ENCODE measurements around the gene NUBPL. TPM values are rescaled to one million over a fixed set of nuclear protein-coding genes. Genes with fewer than 3 reads are reported as not detected.
"Not testable (repeated sequence)": the region's sequence is repeated elsewhere in the genome, so short reads cannot be mapped to it uniquely, and the experiment has no call there.

NUBPL gene
- total RNA-seq, 2 experiments from 2014 or later = 4.2 to 4.7 TPM

- ChIA-PET POLR2A (interaction anchor here (0.7 kb wide), 1 partner anchor 395 kb away, joined by 3 read pairs; no protein-coding TSS in a partner anchor), CTCF (no interaction called here)
- Mint-ChIP-seq H3K27me3 (no peaks in the 10 kb centered on the region), H3K27ac (no peak overlapping the region), H3K36me3 (ENCODE audit: low read depth) (no peaks in the 10 kb centered on the region), H3K4me1 (no peaks in the 10 kb centered on the region), H3K4me3 (no peak overlapping the region), H3K9me3 (no peaks in the 10 kb centered on the region)
- DNase-seq = no peak
These were observed 29.0 kb downstream of the NUBPL start for GRCh38 chr14:31590206-31590605.

GRCh38 chr14:31592122-31592521 lies 30.9 kb downstream of the NUBPL start:
- no peaks in the 10 kb centered on the region for H3K36me3 Mint-ChIP-seq (ENCODE audit: low read depth)
- no peak overlapping the region for H3K27ac Mint-ChIP-seq
- no peaks in the 10 kb centered on the region for H3K4me1 Mint-ChIP-seq
- ChIA-PET CTCF (no interaction called here), POLR2A (no interaction called here)
- H3K4me3 Mint-ChIP-seq = no peak overlapping the region
- no peak for DNase-seq
- H3K27me3 Mint-ChIP-seq = no peaks in the 10 kb centered on the region
- H3K9me3 Mint-ChIP-seq = no peaks in the 10 kb centered on the region

- Mint-ChIP-seq H3K27me3 (no peaks in the 10 kb centered on the region), H3K4me3 (no peak overlapping the region), H3K27ac (no peak overlapping the region), H3K9me3 (no peaks in the 10 kb centered on the region), H3K36me3 (ENCODE audit: low read depth) (no peaks in the 10 kb centered on the region), H3K4me1 (no peaks in the 10 kb centered on the region)
- CTCF ChIA-PET = no interaction called here
- POLR2A ChIA-PET = no interaction called here
- DNase-seq = no peak
These were observed 31.4 kb downstream of the NUBPL start for GRCh38 chr14:31592631-31593030.

- H3K4me1 Mint-ChIP-seq = no peaks in the 10 kb centered on the region
- no peak overlapping the region for H3K4me3 Mint-ChIP-seq
- H3K36me3 Mint-ChIP-seq (ENCODE audit: low read depth) = peaks cover 12% of the 10 kb centered on the region
- H3K27ac Mint-ChIP-seq = no peak overlapping the region
- H3K9me3 Mint-ChIP-seq = peaks cover 2% of the 10 kb centered on the region
- DNase-seq = no peak
- no peaks in the 10 kb centered on the region for H3K27me3 Mint-ChIP-seq
- ChIA-PET POLR2A (no interaction called here), CTCF (no interaction called here)
These were observed 35.3 kb downstream of the NUBPL start for GRCh38 chr14:31596342-31597095.

GRCh38 chr14:31605702-31606101 lies 44.5 kb downstream of the NUBPL start:
- DNase-seq = no peak
- peaks cover 6% of the 10 kb centered on the region for H3K36me3 Mint-ChIP-seq (ENCODE audit: low read depth)
- H3K27me3 Mint-ChIP-seq = no peaks in the 10 kb centered on the region
- no peak overlapping the region for H3K27ac Mint-ChIP-seq
- CTCF ChIA-PET = no interaction called here
- H3K9me3 Mint-ChIP-seq = peaks cover 5% of the 10 kb centered on the region
- no peaks in the 10 kb centered on the region for H3K4me1 Mint-ChIP-seq
- POLR2A ChIA-PET = no interaction called here
- H3K4me3 Mint-ChIP-seq = no peak overlapping the region

GRCh38 chr14:31611778-31612433 lies 50.7 kb downstream of the NUBPL start:
- no peak overlapping the region for H3K27ac Mint-ChIP-seq
- ChIA-PET CTCF (no interaction called here), POLR2A (no interaction called here)
- no peak overlapping the region for H3K4me3 Mint-ChIP-seq
- H3K4me1 Mint-ChIP-seq = no peaks in the 10 kb centered on the region
- no peaks in the 10 kb centered on the region for H3K36me3 Mint-ChIP-seq (ENCODE audit: low read depth)
- no peak for DNase-seq
- no peaks in the 10 kb centered on the region for H3K9me3 Mint-ChIP-seq
- H3K27me3 Mint-ChIP-seq = no peaks in the 10 kb centered on the region

- Mint-ChIP-seq H3K4me1 (no peaks in the 10 kb centered on the region), H3K4me3 (no peak overlapping the region), H3K27me3 (no peaks in the 10 kb centered on the region), H3K36me3 (ENCODE audit: low read depth) (no peaks in the 10 kb centered on the region), H3K9me3 (no peaks in the 10 kb centered on the region), H3K27ac (no peak overlapping the region)
- CTCF ChIA-PET = no interaction called here
- DNase-seq = no peak
- POLR2A ChIA-PET = no interaction called here
These were observed 52.0 kb downstream of the NUBPL start for GRCh38 chr14:31613188-31613587.

GRCh38 chr14:31618884-31619283 lies 57.7 kb downstream of the NUBPL start:
- H3K9me3 Mint-ChIP-seq = peaks cover 27% of the 10 kb centered on the region
- H3K27me3 Mint-ChIP-seq, H3K27ac Mint-ChIP-seq, H3K4me1 Mint-ChIP-seq, POLR2A ChIA-PET, H3K4me3 Mint-ChIP-seq, DNase-seq, CTCF ChIA-PET: not testable (repeated sequence)
- H3K36me3 Mint-ChIP-seq (ENCODE audit: low read depth) = peaks cover 15% of the 10 kb centered on the region

- Mint-ChIP-seq H3K27ac (no peak overlapping the region), H3K27me3 (no peaks in the 10 kb centered on the region), H3K9me3 (peaks cover 29% of the 10 kb centered on the region), H3K4me3 (no peak overlapping the region), H3K36me3 (ENCODE audit: low read depth) (peaks cover 15% of the 10 kb centered on the region), H3K4me1 (no peaks in the 10 kb centered on the region)
- ChIA-PET CTCF (no interaction called here), POLR2A (no interaction called here)
- no peak for DNase-seq
These were observed 58.2 kb downstream of the NUBPL start for GRCh38 chr14:31619440-31619839.

GRCh38 chr14:31620898-31621297 lies 59.7 kb downstream of the NUBPL start:
- POLR2A ChIA-PET, H3K27ac Mint-ChIP-seq, H3K4me3 Mint-ChIP-seq, CTCF ChIA-PET, H3K27me3 Mint-ChIP-seq, H3K4me1 Mint-ChIP-seq, DNase-seq: not testable (repeated sequence)
- peaks cover 29% of the 10 kb centered on the region for H3K9me3 Mint-ChIP-seq
- peaks cover 15% of the 10 kb centered on the region for H3K36me3 Mint-ChIP-seq (ENCODE audit: low read depth)

- peaks cover 15% of the 10 kb centered on the region for H3K36me3 Mint-ChIP-seq (ENCODE audit: low read depth)
- ChIA-PET CTCF (no interaction called here), POLR2A (no interaction called here)
These were observed 60.9 kb downstream of the NUBPL start for GRCh38 chr14:31622060-31622459.

GRCh38 chr14:31652900-31653299 lies 91.7 kb downstream of the NUBPL start:
- POLR2A ChIA-PET; H3K27me3 Mint-ChIP-seq; H3K36me3 Mint-ChIP-seq (ENCODE audit: low read depth); H3K4me3 Mint-ChIP-seq; CTCF ChIA-PET; H3K4me1 Mint-ChIP-seq; DNase-seq; H3K27ac Mint-ChIP-seq: not testable (repeated sequence)
- peaks cover 17% of the 10 kb centered on the region for H3K9me3 Mint-ChIP-seq

More at GRCh38 chr14:31622060-31622459, 60.9 kb downstream of the NUBPL start:
- Mint-ChIP-seq H3K4me3 (no peak overlapping the region), H3K4me1 (no peaks in the 10 kb centered on the region), H3K27ac (no peak overlapping the region), H3K9me3 (peaks cover 29% of the 10 kb centered on the region), H3K27me3 (no peaks in the 10 kb centered on the region)
- no peak for DNase-seq

GRCh38 chr14:31657917-31658316 lies 96.7 kb downstream of the NUBPL start:
- no peaks in the 10 kb centered on the region for H3K27me3 Mint-ChIP-seq
- no peak overlapping the region for H3K27ac Mint-ChIP-seq
- DNase-seq = no peak
- H3K36me3 Mint-ChIP-seq (ENCODE audit: low read depth) = peaks cover 3% of the 10 kb centered on the region
- ChIA-PET POLR2A (no interaction called here), CTCF (no interaction called here)
- no peaks in the 10 kb centered on the region for H3K4me1 Mint-ChIP-seq
- H3K4me3 Mint-ChIP-seq = no peak overlapping the region
- H3K9me3 Mint-ChIP-seq = peaks cover 8% of the 10 kb centered on the region

- no peaks in the 10 kb centered on the region for H3K4me1 Mint-ChIP-seq
- no peak for DNase-seq
- ChIA-PET CTCF (no interaction called here), POLR2A (no interaction called here)
- H3K36me3 Mint-ChIP-seq (ENCODE audit: low read depth) = no peaks in the 10 kb centered on the region
- H3K27ac Mint-ChIP-seq = no peak overlapping the region
- no peaks in the 10 kb centered on the region for H3K27me3 Mint-ChIP-seq
- peaks cover 5% of the 10 kb centered on the region for H3K9me3 Mint-ChIP-seq
- no peak overlapping the region for H3K4me3 Mint-ChIP-seq
These were observed 98.1 kb downstream of the NUBPL start for GRCh38 chr14:31659278-31659677.

Measured in activated CD4-positive, alpha-beta memory T cell treated with anti-CD3 and anti-CD28 coated beads, Interleukin-2, amount 10 ng/mL, durations not matched to agents 7 days and 5 days (primary cell).